Activated CD8-positive, alpha-beta T cell treated with anti-CD3 and anti-CD28 coated beads for 36 hours (primary cell): Measurements from ENCODE around the gene STRA6. TPM values are rescaled to one million over a fixed set of nuclear protein-coding genes. Genes with fewer than 3 reads are reported as not detected.

Experiments used
- ATAC-seq: fragments of 200-7000 bp; cut with Tn5 transposase; one replicate; pipeline ENCODE4 v1.10.0; 2021; ENCODE audit warnings: mild to moderate bottlenecking, moderate library complexity
- CTCF ChIA-PET: fragments of 350-600 bp; sonication (Branson Sonifier 250); formaldehyde crosslinking; loops from one replicate; lab custom pipeline; 2021; ENCODE audit warnings: antibody characterized with exemption; lab: Charles Lee
- POLR2A ChIA-PET: fragments of 350-600 bp; sonication (Branson Sonifier 250); formaldehyde crosslinking; loops from one replicate; lab custom pipeline; 2021; ENCODE audit warnings: antibody characterized with exemption; lab: Charles Lee
- DNase-seq: peaks from one replicate; pipeline ENCODE4 v3.0.0-alpha.2; 2020
- H3K27ac Mint-ChIP-seq: one replicate; pipeline ENCODE4 v1.8.0; 2021; ENCODE audit warnings: mild to moderate bottlenecking, mixed read lengths
- H3K27me3 Mint-ChIP-seq: one replicate; pipeline ENCODE4 v1.8.0; 2021; ENCODE audit warnings: mixed read lengths
- H3K36me3 Mint-ChIP-seq: one replicate; pipeline ENCODE4 v1.8.0; 2021; ENCODE audit warnings: low read depth, mixed read lengths
- H3K4me1 Mint-ChIP-seq: one replicate; pipeline ENCODE4 v1.8.0; 2021; ENCODE audit warnings: low read depth, mixed read lengths
- H3K4me3 Mint-ChIP-seq: one replicate; pipeline ENCODE4 v1.8.0; 2021; ENCODE audit warnings: mild to moderate bottlenecking, moderate library complexity, mixed read lengths
- H3K9me3 Mint-ChIP-seq: one replicate; pipeline ENCODE4 v1.8.0; 2021; ENCODE audit warnings: mixed read lengths
- CTCF ChIP-seq: fragments of 200-600 bp; IDR thresholded peaks from one replicate; pipeline ENCODE4 v1.8.0; 2022; ENCODE audit warnings: antibody characterized with exemption, mild to moderate bottlenecking
- intact Hi-C: fragments of 100-400 bp; cut with micrococcal nuclease; formaldehyde crosslinking; loops from one replicate; pipeline ENCODE4 v1.10.0; 2022
- total RNA-seq, 2 experiments: library from RNA; stranded (reverse); gene quantifications; one replicate each; pipeline ENCODE4 v1.2.3, GENCODE V29; 2021

The STRA6 gene
- total RNA-seq, 2 experiments from 2014 or later, result 0.51 to 0.72 TPM

GRCh38 chr15:74136814-74137536 is 65.6 kb downstream of the STRA6 start:
- Mint-ChIP-seq H3K9me3 (no peaks in the 10 kb centered on the region), H3K4me3 (peak overlapping the region; percentile 56), H3K36me3 (no peaks in the 10 kb centered on the region), H3K4me1 (peaks cover 30% of the 10 kb centered on the region), H3K27ac (no peak overlapping the region), H3K27me3 (peaks cover 53% of the 10 kb centered on the region)
- DNase-seq, result no peak
- ATAC-seq, result no peak
- ChIA-PET POLR2A (no interaction called here), CTCF (no interaction called here)
- TF ChIP-seq CTCF, result no peak
- intact Hi-C loops, result no loop called here

GRCh38 chr15:74136540-74136813 is 66.1 kb downstream of the STRA6 start:
- peaks cover 57% of the 10 kb centered on the region for H3K27me3 Mint-ChIP-seq
- no peaks in the 10 kb centered on the region for H3K9me3 Mint-ChIP-seq
- H3K27ac Mint-ChIP-seq, result no peak overlapping the region
- POLR2A ChIA-PET, result no interaction called here
- H3K4me3 Mint-ChIP-seq, result peak overlapping the region; percentile 56
- no peak for DNase-seq
- intact Hi-C loops, result no loop called here
- no peaks in the 10 kb centered on the region for H3K36me3 Mint-ChIP-seq
- CTCF ChIA-PET, result interaction anchor here (3.4 kb wide), 1 partner anchor 185 kb away, joined by 19 read pairs; no protein-coding TSS in a partner anchor
- ATAC-seq, result no peak
- no peak for TF ChIP-seq CTCF
- peaks cover 30% of the 10 kb centered on the region for H3K4me1 Mint-ChIP-seq

- DNase-seq, result no peak
- ATAC-seq, result no peak
- no peaks in the 10 kb centered on the region for H3K36me3 Mint-ChIP-seq
- H3K4me3 Mint-ChIP-seq, result peak overlapping the region; percentile 15
- POLR2A ChIA-PET, result no interaction called here
- peaks cover 35% of the 10 kb centered on the region for H3K4me1 Mint-ChIP-seq
- H3K27me3 Mint-ChIP-seq, result peaks cover 71% of the 10 kb centered on the region
- no peak for TF ChIP-seq CTCF
- intact Hi-C loops, result no loop called here
- CTCF ChIA-PET, result interaction anchor here (0.7 to 3.4 kb wide), 3 partner anchors 82 to 186 kb away, joined by 3 to 19 read pairs (median 3); no protein-coding TSS in a partner anchor
- no peak overlapping the region for H3K27ac Mint-ChIP-seq
- no peaks in the 10 kb centered on the region for H3K9me3 Mint-ChIP-seq
Observed at GRCh38 chr15:74135041-74135565, 67.5 kb downstream of the STRA6 start.

GRCh38 chr15:74134387-74135027 is 68.1 kb downstream of the STRA6 start:
- H3K4me1 Mint-ChIP-seq, result peaks cover 37% of the 10 kb centered on the region
- POLR2A ChIA-PET, result no interaction called here

More at GRCh38 chr15:74134387-74135027, 68.1 kb downstream of the STRA6 start:
- Mint-ChIP-seq H3K27ac (no peak overlapping the region), H3K36me3 (no peaks in the 10 kb centered on the region), H3K4me3 (no peak overlapping the region), H3K27me3 (peaks cover 77% of the 10 kb centered on the region), H3K9me3 (no peaks in the 10 kb centered on the region)
- no peak for ATAC-seq
- intact Hi-C loops, result no loop called here
- CTCF ChIA-PET, result interaction anchor here (0.7 to 3.4 kb wide), 6 partner anchors 9 to 187 kb away, joined by 3 to 19 read pairs (median 4); no protein-coding TSS in a partner anchor
- peak; percentile 47 for TF ChIP-seq CTCF
- DNase-seq, result peak; percentile 42
